Cerebellar nuclear complex (tissue), 1 donor: ENCODE data around the gene IQUB.
"Not testable (repeated sequence)": the region's sequence is repeated elsewhere in the genome, so short reads cannot be mapped to it uniquely, and the experiment has no call there.

ENCODE experiments used
- DNase-seq, 2 experiments: peaks; one replicate each; lab custom pipeline; 2025; lab: John Stamatoyannopoulos, UW

Gene IQUB

DNA sequence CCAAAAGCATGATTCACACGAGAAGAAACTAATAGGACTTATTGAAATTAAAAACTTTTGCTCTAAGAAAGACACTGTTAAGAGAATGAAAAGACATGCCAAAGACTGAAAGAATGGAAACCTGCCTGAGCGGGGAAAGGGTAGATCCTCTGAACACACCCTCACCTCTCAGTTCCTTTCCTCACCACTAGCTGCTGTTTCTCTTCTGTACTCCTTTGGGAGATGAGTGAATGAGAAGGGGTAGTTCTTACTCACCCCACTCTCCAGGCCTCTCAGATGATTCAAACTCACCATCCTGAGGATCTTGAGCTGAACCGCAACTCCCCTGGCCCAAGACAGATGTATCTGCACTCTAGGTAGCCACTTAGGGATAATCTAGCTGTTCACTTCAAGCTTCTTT lies 41.9 kb downstream of the IQUB start:
- DNase-seq = no peak

DNA sequence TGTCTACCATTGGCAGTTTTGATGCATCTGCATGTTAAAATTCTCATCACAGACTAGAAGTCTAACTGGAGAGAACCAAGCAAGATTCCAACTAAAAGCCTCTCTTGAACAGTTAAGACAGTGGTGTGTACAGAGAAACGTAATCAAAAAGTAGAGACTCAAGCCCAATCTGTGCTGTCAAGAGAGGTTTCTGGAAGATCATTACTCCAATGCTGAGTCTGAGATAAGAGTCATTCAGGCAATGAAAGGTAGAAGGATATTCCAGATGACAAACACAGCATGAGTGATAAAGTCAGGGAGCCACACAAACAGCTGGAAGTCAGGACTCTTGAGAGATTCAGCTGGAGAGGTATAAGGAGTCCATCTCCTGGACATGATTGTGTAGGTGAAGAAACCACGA lies 48.7 kb downstream of the IQUB start:
- no peak for DNase-seq

DNA sequence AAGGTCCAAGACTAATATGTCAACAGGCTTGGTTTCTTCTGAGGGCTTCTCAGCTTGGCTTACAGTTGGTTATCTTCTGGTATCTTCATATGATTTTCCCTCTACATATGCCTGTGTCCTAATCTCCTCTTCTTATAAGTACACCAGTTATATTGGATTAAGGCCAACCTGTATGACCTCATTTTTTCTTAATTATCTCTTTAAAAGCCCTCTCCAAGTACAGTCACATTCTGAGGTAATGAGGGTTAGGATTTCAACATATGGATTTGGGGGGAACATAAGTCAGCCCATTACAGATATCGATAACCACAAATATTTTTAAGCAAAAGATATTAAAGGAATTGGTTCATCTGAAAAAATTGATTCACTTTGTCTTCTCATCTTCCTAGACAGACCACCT lies 49.2 kb downstream of the IQUB start:
- no peak for DNase-seq

DNA sequence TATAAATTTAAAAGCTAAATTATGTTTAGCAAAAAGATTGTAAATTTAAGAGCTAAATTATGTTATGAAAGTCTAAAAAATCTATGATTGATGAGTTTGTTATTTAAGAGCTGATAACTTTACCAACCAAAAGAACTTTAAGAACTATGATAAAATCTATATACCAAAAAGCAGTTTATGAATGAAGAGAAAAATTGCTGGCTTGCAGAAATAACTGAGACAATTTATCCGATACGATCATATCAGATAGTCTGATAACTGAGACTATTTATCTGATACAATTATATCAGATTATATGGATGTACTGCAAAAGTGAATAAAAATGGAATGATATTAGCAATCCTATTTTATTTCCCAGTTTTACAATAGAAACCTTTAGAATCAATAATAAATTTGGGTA lies 50.2 kb downstream of the IQUB start:
- no peak for DNase-seq

DNA sequence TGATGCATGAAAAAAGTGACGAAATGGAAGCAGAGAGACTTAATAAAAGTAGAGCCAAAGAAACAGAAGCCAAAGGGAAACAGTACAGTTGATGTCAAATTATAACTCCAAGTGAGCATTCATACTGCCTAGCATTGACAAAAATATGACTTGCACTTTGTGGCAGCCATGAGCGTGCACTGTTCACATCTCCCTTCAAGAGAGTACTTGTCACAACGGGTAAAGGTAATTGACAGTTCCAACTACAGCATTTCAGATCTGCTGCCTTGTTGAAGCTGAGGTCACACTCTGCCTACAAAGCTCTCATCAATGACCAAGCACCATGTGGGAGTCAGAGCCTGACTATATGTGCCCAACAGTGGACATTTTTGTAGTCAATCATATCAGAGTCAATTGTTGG lies 54.3 kb downstream of the IQUB start:
- no peak for DNase-seq

DNA sequence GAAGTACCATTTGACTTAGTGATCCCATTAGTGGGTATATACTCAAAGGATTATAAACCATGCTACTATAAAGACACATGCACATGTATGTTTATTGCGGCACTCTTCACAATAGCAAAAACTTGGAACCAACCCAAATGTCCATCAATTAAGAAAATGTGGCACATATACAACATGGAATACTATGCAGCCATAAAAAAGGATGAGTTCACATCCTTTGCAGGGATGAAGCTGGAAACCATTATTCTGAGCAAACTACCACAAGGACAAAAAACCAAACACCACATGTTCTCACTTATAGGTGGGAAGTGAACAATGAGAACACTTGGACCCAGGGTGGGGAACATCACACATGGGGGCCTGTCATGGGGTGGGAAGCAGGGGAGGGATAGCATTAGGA lies 56.3 kb downstream of the IQUB start:
- DNase-seq = not testable (repeated sequence)

DNA sequence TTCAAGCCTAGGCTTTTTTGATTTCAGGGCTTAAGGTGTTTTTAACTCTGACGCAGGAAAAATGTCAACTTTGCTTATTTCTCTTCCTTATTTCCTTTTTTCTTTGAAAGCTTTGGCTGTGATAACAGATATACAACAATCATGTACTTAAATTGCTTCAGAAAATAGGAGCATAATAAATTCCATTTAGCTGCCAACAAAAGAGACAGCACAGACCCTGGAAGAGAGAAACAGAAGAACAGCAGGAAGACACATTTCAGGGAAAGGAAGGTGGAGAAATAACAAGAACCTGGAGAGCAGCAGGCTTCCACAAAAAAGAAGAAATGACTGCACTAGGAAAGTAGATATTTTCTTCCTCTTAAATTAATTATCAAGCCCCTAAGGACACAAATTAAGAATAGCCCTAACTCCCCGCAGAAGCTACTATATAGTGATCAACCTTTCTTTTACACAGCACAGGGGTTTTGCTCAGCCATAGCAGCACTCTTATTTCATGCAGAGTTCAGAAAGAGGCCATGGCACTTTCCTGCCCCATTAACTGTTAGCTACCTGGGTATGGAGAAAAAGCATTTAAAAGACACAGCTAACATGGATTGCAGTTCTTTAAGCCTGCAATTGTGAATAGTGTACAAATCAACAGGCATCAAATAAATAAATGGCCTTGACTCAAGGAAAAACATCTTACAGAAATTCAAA lies 61.5 kb downstream of the IQUB start:
- DNase-seq = no peak

DNA sequence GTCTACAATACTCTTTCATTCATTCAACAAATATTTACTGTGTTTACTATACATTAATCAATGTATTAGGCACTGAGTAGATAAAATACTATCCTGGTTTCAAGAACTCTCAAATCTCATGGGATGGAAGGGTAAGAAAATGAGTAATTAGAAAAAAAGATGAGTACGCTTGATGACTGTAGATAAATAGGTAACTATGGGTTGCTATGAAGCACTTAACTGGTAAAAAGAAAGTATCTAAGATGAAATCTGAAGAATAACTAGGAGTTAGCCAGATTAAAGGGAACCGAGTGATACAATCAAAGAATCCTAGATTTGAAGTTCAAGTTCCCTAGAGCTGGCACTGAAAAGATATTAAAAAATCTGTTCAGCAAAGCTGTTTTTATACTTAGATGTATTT lies 62.1 kb downstream of the IQUB start:
- DNase-seq = no peak

DNA sequence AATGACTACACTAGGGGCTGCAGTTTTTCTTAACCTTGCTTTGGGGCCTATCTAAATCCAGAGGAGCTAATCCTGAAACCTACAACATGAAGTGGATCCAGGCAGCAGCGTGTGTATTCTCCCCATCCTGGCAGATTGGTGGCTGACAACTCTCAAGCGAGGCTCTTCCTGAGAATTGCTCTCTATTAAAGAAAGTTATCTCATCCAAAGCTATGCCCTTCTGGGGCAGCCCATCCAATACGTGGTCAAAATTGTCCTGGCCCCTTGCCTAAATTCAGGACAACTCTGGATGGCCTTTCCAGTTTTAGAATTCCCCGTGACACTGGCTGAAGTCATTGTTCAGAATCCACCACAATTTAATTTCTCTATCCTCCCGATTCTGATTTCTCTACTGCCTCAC lies 66.1 kb downstream of the IQUB start:
- no peak for DNase-seq

DNA sequence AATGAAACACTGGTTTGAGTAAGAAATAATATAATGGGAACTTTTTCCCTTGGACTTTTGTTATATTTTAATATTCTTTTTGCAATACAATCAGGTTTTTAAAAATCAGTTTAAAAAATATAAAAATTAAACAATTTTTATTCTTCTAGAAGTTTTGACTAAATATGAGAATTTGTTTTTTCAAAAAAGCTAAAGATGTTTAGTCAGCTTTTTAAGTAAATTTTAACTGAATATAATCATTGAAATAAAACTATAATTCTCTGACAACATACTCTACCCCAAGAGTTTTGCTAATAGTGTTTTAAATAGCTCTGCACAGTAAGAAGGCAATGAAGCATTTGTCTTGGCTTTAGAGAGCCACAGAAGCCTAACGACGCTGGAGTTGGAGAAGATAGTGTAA lies 70.5 kb downstream of the IQUB start:
- DNase-seq = no peak

DNA sequence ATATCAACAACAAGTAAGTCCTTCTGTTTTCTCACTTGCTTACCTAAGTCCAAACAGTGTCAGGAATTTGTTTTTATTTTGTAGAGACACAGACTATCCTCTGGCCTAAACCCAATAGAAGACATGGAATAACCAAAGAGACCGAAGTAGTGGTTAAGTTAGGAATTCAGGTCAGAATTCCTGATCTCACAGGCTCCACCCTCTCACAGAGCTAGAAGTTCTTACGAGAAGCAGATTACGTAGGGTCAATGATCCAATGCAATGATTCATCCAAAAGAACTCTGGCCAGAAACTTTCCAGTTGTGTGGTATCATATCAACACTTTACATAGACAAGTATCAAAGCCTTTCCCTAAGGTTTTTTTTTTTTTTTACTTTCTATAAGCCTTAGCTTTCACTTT lies 73.8 kb downstream of the IQUB start:
- DNase-seq = no peak

DNA sequence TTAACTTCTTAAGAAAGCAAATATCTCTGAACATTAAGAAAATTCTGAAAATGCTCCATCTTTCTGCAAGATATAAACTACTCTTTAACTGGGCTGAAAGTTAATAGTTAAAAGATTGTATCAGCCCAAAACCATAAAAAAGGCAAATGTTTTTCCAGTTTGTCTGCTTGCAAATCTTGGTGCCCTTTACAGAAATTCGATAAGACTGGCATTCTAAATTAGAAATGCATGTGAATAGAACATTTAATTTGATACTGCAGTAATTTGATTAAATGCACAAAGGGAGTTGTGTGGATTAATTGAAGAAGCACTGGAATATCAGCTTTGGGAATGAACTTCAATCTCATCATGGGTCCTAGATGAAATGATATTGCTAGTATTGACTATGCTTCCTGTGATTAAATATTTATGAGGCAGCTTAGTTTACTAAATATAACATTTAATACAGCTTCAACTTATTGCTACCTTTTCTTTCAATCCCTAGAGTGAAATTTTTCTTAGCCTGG lies 78.4 kb downstream of the IQUB start:
- no peak for DNase-seq

DNA sequence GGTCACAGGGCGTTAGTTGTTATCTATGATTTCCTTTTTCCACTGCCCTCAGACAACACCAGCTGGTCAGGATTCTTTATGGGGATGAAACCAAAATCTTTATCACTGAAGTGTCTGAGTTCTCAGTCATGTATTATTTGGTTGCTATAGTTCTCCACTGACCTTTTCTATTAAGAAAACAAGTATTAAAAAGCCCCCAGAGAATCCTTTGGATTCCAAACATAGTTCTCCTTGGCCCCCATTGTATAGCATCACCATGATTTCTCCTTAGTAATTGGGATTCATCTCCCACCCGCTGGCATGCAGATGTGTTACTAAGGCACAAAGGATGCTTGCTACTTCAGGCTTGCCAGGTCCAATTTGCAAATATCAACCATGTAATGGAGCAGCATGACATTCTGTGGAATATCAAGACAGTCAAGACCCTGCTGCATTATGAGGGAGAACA lies 94.3 kb downstream of the IQUB start:
- no peak for DNase-seq

DNA sequence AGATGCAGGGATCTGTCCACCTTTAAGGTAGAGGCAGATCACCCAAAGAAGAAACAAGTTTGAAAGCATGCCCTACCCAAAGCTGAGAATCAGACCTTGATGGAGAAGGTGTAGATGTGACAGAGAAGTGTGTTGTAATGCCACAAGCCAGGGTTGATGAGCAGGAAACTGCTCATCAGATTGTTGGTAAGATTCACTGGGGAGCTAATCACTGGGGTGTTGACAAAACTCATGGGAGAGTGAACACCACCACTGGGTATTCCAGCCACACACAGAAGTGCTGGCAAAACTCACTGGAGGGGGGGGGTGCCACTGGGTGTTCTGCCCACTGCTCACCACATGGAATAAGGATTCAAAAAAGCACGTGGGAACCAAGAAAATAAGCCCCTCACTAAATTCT lies 95.2 kb downstream of the IQUB start:
- no peak for DNase-seq

DNA sequence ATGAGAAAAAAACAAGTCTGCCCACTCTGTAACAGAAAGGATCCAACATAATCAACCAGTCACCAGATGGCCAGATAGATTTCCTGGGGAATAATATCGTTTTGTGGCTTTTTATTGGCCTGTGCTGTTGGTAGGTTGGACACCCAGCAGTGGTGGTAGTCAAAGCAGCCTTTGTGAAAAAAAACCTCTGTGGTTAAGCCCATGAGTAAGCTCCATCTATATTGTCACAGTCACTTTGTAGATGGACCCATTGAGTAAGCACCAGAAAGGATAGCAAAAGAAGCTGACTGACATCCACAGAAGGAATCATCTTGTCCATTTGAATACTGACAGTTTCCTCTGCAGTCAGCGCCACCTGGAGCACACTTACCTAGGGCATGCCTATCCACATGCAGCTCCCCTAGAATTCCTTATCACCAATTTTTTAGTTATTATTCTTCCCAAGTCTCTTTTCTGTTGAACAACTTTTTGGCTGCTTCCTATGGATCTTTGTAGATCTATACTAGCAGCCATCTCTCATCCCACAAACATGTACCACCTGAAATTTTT lies 96.9 kb downstream of the IQUB start:
- DNase-seq = no peak

DNA sequence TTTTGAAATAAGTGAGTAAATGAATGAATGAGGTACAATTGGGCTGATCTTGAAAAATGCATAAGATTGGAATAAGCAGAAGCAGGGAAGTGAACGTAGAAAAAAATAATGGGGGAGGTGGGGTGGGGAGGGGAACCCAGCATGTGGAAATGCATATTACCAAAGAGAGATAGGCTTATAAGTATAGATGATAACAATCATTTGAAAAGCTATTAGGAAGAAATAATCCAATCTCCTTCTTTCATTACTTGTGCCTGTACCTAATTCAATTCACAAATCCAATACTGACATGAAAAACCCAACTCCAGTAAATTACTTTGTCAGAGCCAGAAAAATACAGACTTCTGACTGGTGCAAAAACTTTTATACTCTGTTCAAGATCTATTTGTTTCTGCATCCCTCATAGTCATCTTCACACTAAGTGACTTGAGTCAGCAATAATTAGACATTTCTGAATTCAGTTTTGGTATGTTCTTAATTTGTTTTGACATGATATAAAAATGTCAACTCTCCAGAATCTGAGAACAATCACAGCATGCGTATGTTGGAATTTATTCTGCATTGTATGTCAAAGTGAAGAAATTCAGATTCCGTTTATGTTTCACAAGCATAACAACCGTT lies 99.2 kb downstream of the IQUB start:
- no peak for DNase-seq

DNA sequence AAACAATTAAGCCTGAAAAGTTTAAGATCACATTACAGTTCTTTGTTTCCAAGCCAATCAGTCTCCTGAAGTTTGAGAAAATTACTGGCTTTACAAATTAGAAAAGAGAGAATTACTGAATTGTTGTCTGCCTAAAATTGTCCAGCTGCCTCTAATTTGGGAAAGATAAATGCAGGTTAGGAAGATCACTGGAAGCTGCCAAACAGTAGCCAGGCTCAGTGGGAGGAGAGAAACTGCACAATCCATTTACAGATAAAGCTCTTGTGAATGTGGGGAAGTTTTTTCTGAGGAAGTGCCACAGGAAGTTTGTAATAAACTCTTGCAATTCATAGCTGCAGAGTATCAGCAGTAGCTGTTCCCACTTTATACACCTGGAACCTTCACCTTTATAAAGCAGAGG lies 100.7 kb downstream of the IQUB start:
- DNase-seq = no peak

DNA sequence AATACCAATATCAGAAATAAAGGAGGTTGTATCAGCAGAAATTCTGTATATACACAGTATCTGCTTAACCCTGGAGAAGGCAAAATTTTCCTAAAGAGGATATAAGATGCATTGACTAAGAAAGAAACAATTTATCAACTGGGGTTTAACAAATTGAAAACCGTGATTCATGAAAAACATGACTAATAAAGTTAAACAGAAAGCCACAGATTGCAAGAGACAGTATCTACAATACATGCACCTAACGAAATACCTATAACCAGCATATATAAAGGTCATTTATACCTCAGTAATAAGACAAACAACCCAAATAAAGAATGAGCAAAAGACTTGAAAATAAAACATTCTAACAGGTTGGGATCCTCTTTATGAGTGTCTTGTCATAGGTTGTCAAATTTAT lies 101.8 kb downstream of the IQUB start:
- DNase-seq = no peak

DNA sequence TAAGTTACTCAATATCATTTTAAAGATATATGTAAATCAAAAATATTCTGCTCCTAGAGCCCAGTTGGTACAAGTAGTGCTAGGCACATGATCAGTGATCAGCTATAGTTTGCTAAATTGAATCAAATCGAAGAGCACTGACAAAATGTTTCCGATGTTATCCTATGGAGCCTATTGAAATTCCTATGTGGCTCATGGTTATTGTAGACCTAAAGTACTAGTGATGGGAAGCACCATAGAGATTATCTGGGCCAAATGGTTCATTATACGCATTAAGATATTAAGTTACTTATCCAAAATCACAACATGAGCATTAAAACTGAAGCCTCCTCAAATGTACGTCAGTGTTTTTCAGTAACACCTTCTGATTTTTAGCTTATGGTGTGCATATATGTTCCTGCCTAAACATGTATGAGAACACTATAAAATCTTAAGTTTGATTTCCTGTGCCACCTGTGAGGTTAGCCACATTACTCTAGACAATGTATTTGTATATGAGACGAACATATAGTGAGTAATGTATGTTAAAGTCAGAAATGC lies 103.2 kb downstream of the IQUB start:
- no peak for DNase-seq

DNA sequence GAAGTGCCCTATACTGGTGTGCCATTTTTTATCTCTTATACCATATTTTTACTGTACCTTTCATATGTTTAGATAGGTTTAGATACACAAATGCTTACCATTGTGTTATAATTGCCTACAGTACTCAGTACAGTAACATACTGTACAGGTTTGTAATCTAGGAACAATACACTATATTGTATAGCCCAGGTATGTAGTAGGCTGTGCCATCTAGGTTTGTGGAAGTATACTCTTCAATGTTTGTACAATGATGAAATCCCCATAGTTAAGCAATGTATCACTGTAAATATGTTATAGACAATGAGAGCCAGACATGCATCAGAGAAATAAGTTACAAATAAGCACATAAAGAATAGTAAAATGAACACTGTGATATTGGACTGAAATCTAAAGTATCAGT lies 109.1 kb downstream of the IQUB start:
- DNase-seq = no peak

DNA sequence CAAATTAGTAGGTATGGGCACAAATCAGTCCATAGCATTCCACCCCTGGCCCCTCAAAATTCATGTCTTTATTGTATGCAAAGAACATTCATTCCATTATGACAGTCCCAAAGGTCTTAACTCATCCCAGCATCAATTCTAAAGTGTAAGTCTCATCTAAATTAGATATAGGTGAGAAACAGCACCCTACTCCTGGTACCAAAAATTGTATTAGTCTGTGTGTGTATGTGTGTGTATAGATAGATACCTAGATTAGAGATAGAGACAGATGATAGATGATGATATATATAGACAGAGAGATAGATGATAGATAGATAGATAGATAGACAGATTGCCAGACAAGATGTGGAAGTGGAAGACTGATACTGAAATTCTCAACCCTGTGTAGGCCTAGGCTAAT lies 109.9 kb downstream of the IQUB start:
- no peak for DNase-seq

DNA sequence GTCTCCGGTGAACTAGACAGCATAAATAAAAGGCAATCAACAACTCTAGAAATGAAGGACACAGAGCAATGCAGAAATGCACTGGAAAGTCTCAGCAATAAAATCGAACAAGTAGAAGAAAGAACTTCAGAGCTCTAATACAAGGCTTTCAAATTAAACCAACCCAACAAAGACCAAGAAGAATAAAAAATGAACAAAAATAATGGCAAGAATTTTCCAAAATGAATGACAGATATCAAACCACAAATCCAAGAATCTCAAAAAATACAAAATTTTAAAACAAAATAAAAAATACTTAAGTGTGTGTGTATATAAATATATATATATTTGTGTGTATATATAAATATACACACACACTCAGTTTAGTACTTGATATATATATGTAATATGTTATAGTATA lies 110.8 kb downstream of the IQUB start:
- no peak for DNase-seq

DNA sequence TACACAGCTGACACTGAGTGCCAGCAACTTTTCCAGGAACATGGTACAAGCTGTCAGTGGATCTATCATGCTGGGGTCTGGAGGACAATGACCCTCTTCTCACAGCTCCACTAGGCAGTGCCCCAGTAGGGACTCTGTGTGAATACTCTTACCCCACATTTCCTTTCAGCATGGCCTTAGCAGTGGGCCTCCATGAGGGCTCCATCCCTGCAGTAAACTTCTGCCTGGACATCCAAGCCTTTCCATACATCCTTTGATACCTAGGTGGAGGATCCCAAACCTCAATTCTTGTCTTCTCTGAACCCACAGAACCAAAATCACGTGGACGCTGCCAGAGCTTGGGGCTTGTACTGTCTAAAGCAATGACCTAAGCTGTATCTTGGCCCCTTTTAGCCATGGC lies 116.8 kb downstream of the IQUB start:
- no peak for DNase-seq
